Body of pancreas (tissue), 4 donors: ENCODE data around the gene ARL8B.

Experiments used
- CTCF ChIP-seq, 7 experiments: fragments of 450-650 bp in 4 of 7; fragments of 200-600 bp in 3 of 7; sonication (generic) in 3 of 7; IDR thresholded peaks; one replicate each; pipeline ENCODE4 v1.5.1; 2016 to 2019; ENCODE audit warnings: antibody characterized with exemption in 7 of 7
- POLR2A ChIP-seq, 3 donors: fragments of 450-650 bp; IDR thresholded peaks; one replicate each; pipeline ENCODE4 v1.6.1; 2016; ENCODE audit warnings: antibody characterized with exemption in 3 of 3, mild to moderate bottlenecking in 2 of 3

GRCh38 chr3:5214352-5214751 is 92.3 kb downstream of the ARL8B start:
- TF ChIP-seq CTCF (IDR thresholded peaks at IDR 0.05) (no peak), POLR2A (IDR thresholded peaks at IDR 0.05) (no peak)
